NT2/D1 (cell line): ENCODE data around the gene KIF4A.
"Not testable (repeated sequence)": the region's sequence is repeated elsewhere in the genome, so short reads cannot be mapped to it uniquely, and the experiment has no call there.

Source experiments
- DNase-seq: peaks from one replicate; pipeline ENCODE4 v3.0.0-alpha.2; 2011; ENCODE audit warnings: low read depth, low spot score
- H3K27me3 ChIP-seq: 2 replicates; pipeline ENCODE4 v1.6.0; 2011; ENCODE audit warnings: mild to moderate bottlenecking; ENCODE audit not compliant: insufficient read length, insufficient read depth
- H3K36me3 ChIP-seq: 2 replicates; pipeline ENCODE4 v1.6.1; 2011; ENCODE audit warnings: mild to moderate bottlenecking, low read length, mixed read lengths; ENCODE audit not compliant: insufficient read depth, insufficient read length
- H3K4me1 ChIP-seq: 2 replicates; pipeline ENCODE4 v1.5.1; 2011; ENCODE audit not compliant: insufficient read depth, insufficient read length
- H3K4me3 ChIP-seq: 2 replicates; pipeline ENCODE4 v1.5.1; 2011; ENCODE audit warnings: low read depth; ENCODE audit not compliant: insufficient read length
- H3K9ac ChIP-seq: 2 replicates; pipeline ENCODE4 v1.6.0; 2011; ENCODE audit warnings: low read depth; ENCODE audit not compliant: insufficient read length
- H3K9me3 ChIP-seq: 2 replicates; pipeline ENCODE4 v1.5.1; 2011; ENCODE audit warnings: mild to moderate bottlenecking, low read length; ENCODE audit not compliant: insufficient read depth
- SUZ12 ChIP-seq: IDR thresholded peaks from 2 replicates; pipeline ENCODE4 v1.6.1; 2011; ENCODE audit not compliant: insufficient read length, insufficient read depth; ENCODE audit errors: extremely low read depth
- YY1 ChIP-seq: IDR thresholded peaks from 2 replicates; pipeline ENCODE4 v1.6.1; 2011; ENCODE audit not compliant: insufficient read length, insufficient read depth
- ZNF274 ChIP-seq: IDR thresholded peaks from 2 replicates; pipeline ENCODE4 v1.6.1; 2011; ENCODE audit warnings: mild to moderate bottlenecking, low read depth, low read length

Gene KIF4A

DNA sequence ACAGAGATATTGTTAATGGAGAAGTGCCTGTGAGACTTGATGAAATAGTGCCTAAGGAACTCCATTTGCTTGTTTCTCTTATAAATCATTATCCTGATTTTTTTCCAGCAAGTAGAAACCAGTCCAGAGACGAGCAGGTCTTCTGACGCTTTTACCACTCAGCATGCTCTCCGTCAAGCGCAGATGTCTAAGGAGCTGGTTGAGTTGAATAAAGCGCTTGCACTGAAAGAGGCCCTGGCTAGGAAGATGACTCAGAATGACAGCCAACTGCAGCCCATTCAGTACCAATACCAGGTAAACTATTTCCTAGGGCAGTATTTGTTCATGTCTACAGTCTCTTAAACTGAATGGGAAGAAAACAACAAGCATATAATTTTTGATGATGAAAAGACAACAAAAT is 63.6 kb downstream of the KIF4A start:
- Histone ChIP-seq H3K36me3 (peaks cover 47% of the 10 kb centered on the region), H3K4me3 (no peak overlapping the region), H3K9me3 (peaks cover 18% of the 10 kb centered on the region; the same call in 1 of the 2 replicates), H3K27me3 (no peaks in the 10 kb centered on the region), H3K9ac (no peak overlapping the region), H3K4me1 (no peaks in the 10 kb centered on the region)
- no peak for DNase-seq
- TF ChIP-seq SUZ12 (no peak), YY1 (no peak), ZNF274 (no peak)

DNA sequence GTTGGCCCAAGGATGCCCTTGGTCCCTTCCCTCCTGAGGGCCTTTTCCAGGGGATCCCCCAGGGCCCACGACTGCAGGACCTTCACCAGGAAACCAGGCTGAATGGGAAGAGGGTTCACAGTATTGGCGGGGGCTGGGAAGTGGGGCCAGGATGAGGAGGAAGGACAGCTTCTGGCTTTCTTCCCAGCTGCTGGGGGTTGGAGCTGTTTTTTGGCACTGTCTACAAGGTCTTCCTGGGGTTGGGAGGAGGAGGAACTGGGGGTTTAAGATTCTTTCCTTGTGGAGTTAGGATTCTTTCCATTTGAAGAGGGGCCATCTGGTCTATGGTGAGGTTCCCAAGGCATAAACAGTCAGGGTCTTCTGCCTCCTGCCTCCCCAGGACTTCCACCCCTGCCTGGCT is 64.8 kb downstream of the KIF4A start:
- no peak overlapping the region for H3K9ac ChIP-seq
- no peak for TF ChIP-seq SUZ12
- TF ChIP-seq ZNF274 = no peak
- TF ChIP-seq YY1 = no peak

DNA sequence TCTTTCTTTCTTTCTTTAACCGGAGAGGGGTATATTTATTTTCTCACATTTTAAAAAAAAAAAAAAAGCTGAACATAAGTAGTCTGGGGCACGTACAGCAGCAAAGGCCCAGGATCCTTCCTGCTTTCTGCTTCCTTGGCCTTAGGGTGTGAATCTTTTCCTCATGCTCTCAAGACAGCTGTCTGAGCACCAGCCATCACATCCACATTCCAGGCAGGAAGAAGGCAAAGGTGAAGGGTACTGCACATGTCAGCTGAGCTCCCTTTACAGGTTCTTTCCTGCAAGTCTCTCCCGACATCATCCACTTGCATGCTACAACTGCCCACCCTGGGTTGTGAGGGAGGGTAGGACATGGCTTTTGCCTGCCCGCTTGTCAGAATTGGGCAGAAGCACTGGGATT is 69.6 kb downstream of the KIF4A start:
- no peak for TF ChIP-seq SUZ12
- TF ChIP-seq ZNF274 = no peak
- TF ChIP-seq YY1 = no peak
- H3K27me3 ChIP-seq = no peaks in the 10 kb centered on the region
- no peak overlapping the region for H3K4me3 ChIP-seq
- H3K4me1 ChIP-seq = no peaks in the 10 kb centered on the region
- peaks cover 57% of the 10 kb centered on the region for H3K36me3 ChIP-seq
- no peaks in the 10 kb centered on the region for H3K9me3 ChIP-seq
- DNase-seq = no peak
- no peak overlapping the region for H3K9ac ChIP-seq

More for the DNA sequence above, 64.8 kb downstream of the KIF4A start:
- Histone ChIP-seq H3K36me3 (peaks cover 58% of the 10 kb centered on the region), H3K4me3 (no peak overlapping the region), H3K27me3 (no peaks in the 10 kb centered on the region), H3K4me1 (no peaks in the 10 kb centered on the region), H3K9me3 (peaks cover 18% of the 10 kb centered on the region; the same call in 1 of the 2 replicates)
- DNase-seq = no peak

DNA sequence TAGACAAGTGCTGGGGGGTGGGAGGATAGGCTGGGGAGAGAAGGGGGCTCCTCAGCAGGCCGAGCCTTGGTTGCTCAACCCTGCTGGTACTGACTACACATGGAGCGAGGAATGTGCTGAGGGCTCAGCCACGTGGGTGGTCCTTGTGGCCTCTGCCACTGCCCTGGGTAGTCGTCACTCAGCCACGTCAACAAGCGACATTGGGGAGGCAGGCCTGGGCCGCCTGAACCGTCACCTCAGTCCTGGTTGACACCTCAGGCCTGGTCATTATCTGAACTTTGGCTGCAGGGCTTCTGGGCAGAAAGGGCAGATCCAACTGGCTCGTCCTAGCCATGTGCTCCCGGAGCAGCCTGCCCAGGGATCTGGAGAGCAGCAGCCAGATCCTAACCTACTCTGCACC is 70.5 kb downstream of the KIF4A start:
- Histone ChIP-seq H3K4me1 (no peaks in the 10 kb centered on the region), H3K36me3 (peaks cover 49% of the 10 kb centered on the region), H3K9me3 (no peaks in the 10 kb centered on the region), H3K4me3 (no peak overlapping the region), H3K27me3 (no peaks in the 10 kb centered on the region), H3K9ac (no peak overlapping the region)
- DNase-seq = no peak
- TF ChIP-seq SUZ12 = no peak
- TF ChIP-seq ZNF274 = no peak
- TF ChIP-seq YY1 = no peak

DNA sequence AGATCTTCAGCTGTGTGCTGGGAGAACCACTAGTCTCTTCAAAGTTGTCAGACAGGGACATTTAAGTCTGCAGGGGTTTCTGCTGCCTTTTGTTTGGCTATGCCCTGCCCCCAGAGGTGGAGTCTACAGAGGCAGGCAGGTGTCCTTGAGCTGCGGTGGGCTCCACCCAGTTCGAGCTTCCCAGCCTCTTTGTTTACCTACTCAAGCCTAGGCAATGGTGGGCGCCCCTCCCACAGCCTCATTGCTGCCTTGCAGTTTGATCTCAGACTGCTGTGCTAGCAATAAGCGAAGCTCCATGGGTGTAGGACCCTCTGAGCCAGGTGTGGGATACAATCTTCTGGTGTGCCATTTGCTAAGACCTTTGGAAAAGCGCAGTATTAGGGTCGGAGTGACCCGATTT is 78.8 kb downstream of the KIF4A start:
- DNase-seq, H3K27me3 ChIP-seq, H3K4me3 ChIP-seq, H3K9me3 ChIP-seq, H3K9ac ChIP-seq, H3K4me1 ChIP-seq: not testable (repeated sequence)
- H3K36me3 ChIP-seq = peaks cover 13% of the 10 kb centered on the region

DNA sequence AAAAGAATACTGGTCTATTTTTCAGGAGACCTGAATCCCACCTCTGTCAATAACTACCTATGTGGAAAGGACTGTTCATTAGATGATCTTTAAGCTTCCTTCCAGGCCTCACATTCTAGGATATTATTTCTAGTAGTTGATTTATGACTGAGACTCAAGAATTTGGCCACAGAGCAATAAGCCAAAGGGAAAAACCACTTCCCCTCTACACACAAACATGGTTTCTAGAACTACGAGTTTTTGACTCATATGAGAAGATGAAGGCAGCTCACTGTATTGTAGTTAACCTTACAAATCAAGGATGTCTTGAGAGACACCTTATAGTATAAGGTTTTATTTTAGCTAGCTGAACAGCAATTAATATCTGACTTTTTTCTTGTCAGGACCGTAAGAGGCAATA is 96.3 kb downstream of the KIF4A start:
- Histone ChIP-seq H3K36me3 (peaks cover 27% of the 10 kb centered on the region), H3K9me3 (no peaks in the 10 kb centered on the region), H3K4me1 (no peaks in the 10 kb centered on the region), H3K4me3 (no peak overlapping the region), H3K9ac (no peak overlapping the region), H3K27me3 (no peaks in the 10 kb centered on the region)
- no peak for DNase-seq
- no peak for TF ChIP-seq SUZ12
- TF ChIP-seq ZNF274 = no peak
- no peak for TF ChIP-seq YY1

DNA sequence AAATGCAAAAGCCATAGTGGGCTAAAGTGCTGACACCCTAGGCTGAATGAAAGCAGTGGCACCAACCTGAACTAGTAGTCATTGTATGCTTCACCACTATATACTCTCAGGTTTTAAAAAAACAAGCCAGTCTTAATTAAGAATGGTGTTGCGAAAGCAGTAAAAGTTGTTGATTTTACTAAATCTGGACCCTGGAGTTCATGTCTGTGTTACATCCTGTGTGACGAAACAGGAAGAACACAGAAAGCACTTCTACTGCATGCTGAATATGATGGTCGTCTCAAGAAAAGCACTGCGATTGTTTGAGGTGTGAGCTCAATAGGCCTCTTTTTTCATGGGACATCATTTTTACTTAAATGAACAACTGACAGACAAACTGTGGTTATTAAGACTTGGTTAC is 109.0 kb downstream of the KIF4A start:
- H3K36me3 ChIP-seq = peaks cover 41% of the 10 kb centered on the region
- no peaks in the 10 kb centered on the region for H3K9me3 ChIP-seq
- H3K27me3 ChIP-seq = no peaks in the 10 kb centered on the region
- H3K4me3 ChIP-seq = no peak overlapping the region
- TF ChIP-seq YY1 = no peak
- no peak for TF ChIP-seq ZNF274
- no peak for TF ChIP-seq SUZ12
- H3K4me1 ChIP-seq = no peaks in the 10 kb centered on the region
- no peak overlapping the region for H3K9ac ChIP-seq
- no peak for DNase-seq

DNA sequence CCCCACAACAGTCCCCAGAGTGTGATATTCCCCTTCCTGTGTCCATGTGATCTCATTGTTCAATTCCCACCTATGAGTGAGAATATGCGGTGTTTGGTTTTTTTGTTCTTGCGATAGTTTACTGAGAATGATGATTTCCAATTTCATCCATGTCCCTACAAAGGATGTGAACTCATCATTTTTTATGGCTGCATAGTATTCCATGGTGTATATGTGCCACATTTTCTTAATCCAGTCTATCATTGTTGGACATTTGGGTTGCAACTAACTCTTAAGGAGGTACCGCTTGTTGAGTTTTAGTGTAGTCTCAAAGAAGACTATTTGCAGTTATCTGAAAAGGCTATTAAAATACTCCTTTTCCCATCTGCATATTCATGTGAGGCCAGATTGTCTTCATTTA is 110.3 kb downstream of the KIF4A start:
- H3K27me3 ChIP-seq, H3K4me3 ChIP-seq, DNase-seq, H3K9me3 ChIP-seq, H3K9ac ChIP-seq, H3K4me1 ChIP-seq: not testable (repeated sequence)
- H3K36me3 ChIP-seq = peaks cover 54% of the 10 kb centered on the region
